ENCODE measurements around the gene MPO. TPM values are rescaled to one million over a fixed set of nuclear protein-coding genes. Genes with fewer than 3 reads are reported as not detected.
A peak's percentile ranks its signal among the peaks of the same experiment; 100 is the strongest.

Gene MPO
- total RNA-seq, 1 experiment from 2014 or later: not detected

DNA sequence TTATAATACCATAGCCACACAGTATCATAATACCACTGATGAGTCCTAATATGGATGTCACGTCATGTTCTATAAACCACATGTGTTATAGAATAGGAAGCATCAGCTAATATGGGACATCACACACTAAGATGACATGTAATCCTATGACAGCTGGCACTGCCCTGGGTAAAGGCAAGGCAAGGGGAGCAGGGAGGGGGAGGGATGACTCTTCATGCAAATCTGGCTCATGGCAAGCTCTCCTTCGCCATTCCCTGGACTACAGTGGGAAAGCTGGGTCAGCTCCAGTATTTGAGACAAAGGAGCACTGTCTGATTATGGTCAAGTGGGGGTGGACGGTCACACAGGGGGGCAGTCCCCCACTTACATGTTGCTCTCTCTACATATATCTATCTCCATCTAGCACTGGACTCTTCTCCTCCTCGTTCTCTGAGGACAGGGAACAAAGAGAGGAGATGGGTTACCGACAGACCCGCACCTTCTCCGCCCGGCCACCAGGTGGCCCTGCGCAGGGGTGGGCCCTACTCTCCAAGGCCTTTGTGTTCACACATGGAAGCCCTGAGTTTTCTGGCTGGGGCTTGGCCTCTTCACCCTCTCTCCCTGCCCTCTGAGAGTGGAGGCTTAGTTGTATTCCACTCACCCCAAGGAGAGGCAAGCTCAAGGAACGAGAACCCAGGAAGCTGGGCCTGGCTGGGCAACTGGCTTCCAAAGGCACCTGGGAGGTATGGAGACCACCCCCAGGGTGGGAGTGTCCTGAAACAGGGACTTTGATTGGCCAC, 23.4 kb upstream of the MPO start:
- no peak overlapping the region for H3K27ac ChIP-seq
- H3K4me1 ChIP-seq (replicated peaks; ENCODE audit: insufficient read depth): no peaks in the 10 kb centered on the region
- no peaks in the 10 kb centered on the region for H4K20me1 ChIP-seq (ENCODE audit: insufficient read depth)
- H3K4me2 ChIP-seq: no peak overlapping the region
- peaks cover 96% of the 10 kb centered on the region for H3K27me3 ChIP-seq (ENCODE audit: insufficient read depth, low read depth)
- BruUV-seq (replicated peaks): no TSS peak
- intact Hi-C loops (cut with micrococcal nuclease; ENCODE audit: unreplicated experiment): no loop called here
- ChIA-PET POLR2A (ENCODE audit: unreplicated experiment) (no interaction called here), CTCF (interaction anchor here (0.5 kb wide), 1 partner anchor 42 kb away, joined by 5 read pairs; no protein-coding TSS in a partner anchor)
- H2AFZ ChIP-seq: no peak overlapping the region
- no peaks in the 10 kb centered on the region for H3K9me3 ChIP-seq (ENCODE audit: insufficient read depth, low read depth)
- TF ChIP-seq, protein P1, sequence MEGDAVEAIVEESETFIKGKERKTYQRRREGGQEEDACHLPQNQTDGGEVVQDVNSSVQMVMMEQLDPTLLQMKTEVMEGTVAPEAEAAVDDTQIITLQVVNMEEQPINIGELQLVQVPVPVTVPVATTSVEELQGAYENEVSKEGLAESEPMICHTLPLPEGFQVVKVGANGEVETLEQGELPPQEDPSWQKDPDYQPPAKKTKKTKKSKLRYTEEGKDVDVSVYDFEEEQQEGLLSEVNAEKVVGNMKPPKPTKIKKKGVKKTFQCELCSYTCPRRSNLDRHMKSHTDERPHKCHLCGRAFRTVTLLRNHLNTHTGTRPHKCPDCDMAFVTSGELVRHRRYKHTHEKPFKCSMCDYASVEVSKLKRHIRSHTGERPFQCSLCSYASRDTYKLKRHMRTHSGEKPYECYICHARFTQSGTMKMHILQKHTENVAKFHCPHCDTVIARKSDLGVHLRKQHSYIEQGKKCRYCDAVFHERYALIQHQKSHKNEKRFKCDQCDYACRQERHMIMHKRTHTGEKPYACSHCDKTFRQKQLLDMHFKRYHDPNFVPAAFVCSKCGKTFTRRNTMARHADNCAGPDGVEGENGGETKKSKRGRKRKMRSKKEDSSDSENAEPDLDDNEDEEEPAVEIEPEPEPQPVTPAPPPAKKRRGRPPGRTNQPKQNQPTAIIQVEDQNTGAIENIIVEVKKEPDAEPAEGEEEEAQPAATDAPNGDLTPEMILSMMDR (conservative IDR thresholded peaks at IDR 0.05): peak; percentile 79
- TF ChIP-seq EZH2 (IDR thresholded peaks at IDR 0.05; ENCODE audit: low read depth): no peak
- no peaks in the 10 kb centered on the region for H3K9me2 ChIP-seq (ENCODE audit: insufficient read depth)
- H3K79me2 ChIP-seq (ENCODE audit: low read depth): no peaks in the 10 kb centered on the region
- no peaks in the 10 kb centered on the region for H3F3A ChIP-seq (ENCODE audit: insufficient read depth, low read depth)
- H3K4me3 ChIP-seq: no peak overlapping the region
- peak in 1 of 2 experiments; percentile 30 for DNase-seq
- no peaks in the 10 kb centered on the region for H3K36me3 ChIP-seq (ENCODE audit: low read depth)

GRCh38 chr17:58302919-58303585, 22.3 kb upstream of the MPO start:
- no peaks in the 10 kb centered on the region for H3K79me2 ChIP-seq (ENCODE audit: low read depth)
- no peaks in the 10 kb centered on the region for H3K4me1 ChIP-seq (replicated peaks; ENCODE audit: insufficient read depth)
- H3K27ac ChIP-seq: no peak overlapping the region
- no peak overlapping the region for H3K4me2 ChIP-seq
- no TSS peak for BruUV-seq (replicated peaks)
- H3K27me3 ChIP-seq (ENCODE audit: insufficient read depth, low read depth): peaks cover 94% of the 10 kb centered on the region
- H3K9me2 ChIP-seq (ENCODE audit: insufficient read depth): no peaks in the 10 kb centered on the region
- H2AFZ ChIP-seq: no peak overlapping the region
- DNase-seq: no peak
- H3K4me3 ChIP-seq: no peak overlapping the region
- CTCF ChIA-PET: no interaction called here
- no peaks in the 10 kb centered on the region for H3F3A ChIP-seq (ENCODE audit: insufficient read depth, low read depth)
- H3K9me3 ChIP-seq (ENCODE audit: insufficient read depth, low read depth): no peaks in the 10 kb centered on the region
- TF ChIP-seq EZH2 (IDR thresholded peaks at IDR 0.05; ENCODE audit: low read depth): no peak
- TF ChIP-seq, protein P1 (conservative IDR thresholded peaks at IDR 0.05): no peak
- no peaks in the 10 kb centered on the region for H4K20me1 ChIP-seq (ENCODE audit: insufficient read depth)
- no peaks in the 10 kb centered on the region for H3K36me3 ChIP-seq (ENCODE audit: low read depth)
- intact Hi-C loops (cut with micrococcal nuclease; ENCODE audit: unreplicated experiment): no loop called here
- POLR2A ChIA-PET (ENCODE audit: unreplicated experiment): no interaction called here

GRCh38 chr17:58302171-58302918, 21.6 kb upstream of the MPO start:
- H2AFZ ChIP-seq: no peak overlapping the region
- TF ChIP-seq EZH2 (IDR thresholded peaks at IDR 0.05; ENCODE audit: low read depth): no peak
- H3K4me3 ChIP-seq: no peak overlapping the region
- no peaks in the 10 kb centered on the region for H3K4me1 ChIP-seq (replicated peaks; ENCODE audit: insufficient read depth)
- ChIA-PET POLR2A (ENCODE audit: unreplicated experiment) (no interaction called here), CTCF (no interaction called here)
- H4K20me1 ChIP-seq (ENCODE audit: insufficient read depth): no peaks in the 10 kb centered on the region
- H3K9me2 ChIP-seq (ENCODE audit: insufficient read depth): no peaks in the 10 kb centered on the region
- peaks cover 94% of the 10 kb centered on the region for H3K27me3 ChIP-seq (ENCODE audit: insufficient read depth, low read depth)
- no peak for DNase-seq
- intact Hi-C loops (cut with micrococcal nuclease; ENCODE audit: unreplicated experiment): no loop called here
- H3K79me2 ChIP-seq (ENCODE audit: low read depth): no peaks in the 10 kb centered on the region
- no peaks in the 10 kb centered on the region for H3K36me3 ChIP-seq (ENCODE audit: low read depth)
- H3F3A ChIP-seq (ENCODE audit: insufficient read depth, low read depth): no peaks in the 10 kb centered on the region
- no TSS peak for BruUV-seq (replicated peaks)
- H3K9me3 ChIP-seq (ENCODE audit: insufficient read depth, low read depth): no peaks in the 10 kb centered on the region
- H3K27ac ChIP-seq: no peak overlapping the region
- H3K4me2 ChIP-seq: no peak overlapping the region

All from PC-9 (cell line).